OCI-M2 (cell line): ENCODE measurements around the gene SYT3.
"Not testable (repeated sequence)": the region's sequence is repeated elsewhere in the genome, so short reads cannot be mapped to it uniquely, and the experiment has no call there.

ENCODE experiments used
- DNase-seq: peaks from one replicate; lab custom pipeline; 2025; ENCODE audit not compliant: unreplicated experiment; lab: John Stamatoyannopoulos, UW

SYT3 gene

DNA sequence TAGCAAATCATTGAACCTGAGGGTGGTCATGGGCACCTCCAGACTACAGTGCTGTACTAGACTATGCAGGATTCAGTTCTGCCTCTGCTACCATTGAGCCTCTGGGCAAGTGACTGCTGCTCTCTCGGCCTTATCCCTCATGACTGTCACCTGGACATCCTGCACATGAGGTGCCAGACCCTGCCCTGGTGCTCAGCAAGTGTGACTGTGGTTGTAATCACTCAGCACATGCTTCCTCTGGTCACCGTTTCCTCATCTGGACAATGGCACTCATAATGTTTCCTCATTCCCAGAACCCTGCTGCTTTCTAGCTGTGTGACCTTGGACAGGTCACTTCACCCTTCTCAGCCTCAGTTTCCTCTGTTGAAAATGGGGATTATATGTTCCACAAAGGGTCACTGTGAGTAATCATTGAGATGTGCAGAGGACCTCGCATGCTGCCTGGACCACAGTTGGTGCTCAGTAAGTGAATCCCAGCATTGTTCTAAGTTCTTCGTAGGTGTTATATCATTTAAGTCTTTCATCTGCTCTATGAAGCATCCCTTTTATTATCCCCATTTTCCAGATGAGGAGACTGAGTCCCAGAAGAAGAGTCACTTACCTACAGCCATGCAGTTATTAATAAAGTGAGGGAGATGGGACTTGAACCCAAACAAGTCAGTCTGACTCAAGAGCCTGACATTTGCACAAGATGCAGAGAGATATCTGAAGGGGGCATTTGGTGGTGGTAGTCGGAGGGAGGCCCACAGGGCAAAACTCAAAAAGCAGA, 3.2 kb downstream of the SYT3 start:
- DNase-seq: no peak

DNA sequence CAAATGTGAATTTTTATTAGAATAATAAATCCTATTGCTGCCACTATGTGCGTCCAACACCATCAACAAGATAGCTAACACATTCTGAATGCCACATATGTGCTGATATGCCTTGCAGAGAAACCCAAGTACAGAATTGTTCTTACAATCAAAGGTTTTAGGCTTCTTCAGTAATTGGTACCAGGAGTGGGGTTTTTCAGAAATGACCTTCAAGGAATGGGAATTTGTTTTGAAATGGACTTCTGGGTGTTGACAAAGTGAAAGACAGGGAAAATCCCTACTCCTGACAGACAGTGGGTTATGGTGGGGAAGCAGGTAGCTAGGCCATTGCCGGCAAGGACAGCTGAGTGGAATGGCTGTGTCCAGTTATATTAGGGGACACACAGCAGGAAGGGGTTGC, 5.7 kb downstream of the SYT3 start:
- DNase-seq: no peak

DNA sequence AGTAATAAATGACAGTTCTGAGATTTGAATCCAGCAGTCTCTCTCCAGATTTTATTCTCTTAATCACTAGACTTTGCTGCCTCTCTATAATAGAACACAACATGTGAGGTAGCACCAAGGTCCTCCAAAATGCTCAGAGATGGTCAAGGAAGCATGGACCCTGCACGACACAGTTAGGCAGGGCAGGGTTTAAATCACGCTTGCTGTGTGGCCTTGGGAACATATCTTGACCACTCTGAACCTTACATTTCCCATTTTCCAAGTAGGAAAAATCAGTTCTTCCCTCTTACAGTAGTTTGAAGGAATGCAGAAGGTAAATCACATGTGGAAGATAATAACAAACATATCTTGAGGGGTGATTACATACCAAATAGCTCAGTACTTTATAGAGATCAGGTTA, 6.3 kb downstream of the SYT3 start:
- no peak for DNase-seq

DNA sequence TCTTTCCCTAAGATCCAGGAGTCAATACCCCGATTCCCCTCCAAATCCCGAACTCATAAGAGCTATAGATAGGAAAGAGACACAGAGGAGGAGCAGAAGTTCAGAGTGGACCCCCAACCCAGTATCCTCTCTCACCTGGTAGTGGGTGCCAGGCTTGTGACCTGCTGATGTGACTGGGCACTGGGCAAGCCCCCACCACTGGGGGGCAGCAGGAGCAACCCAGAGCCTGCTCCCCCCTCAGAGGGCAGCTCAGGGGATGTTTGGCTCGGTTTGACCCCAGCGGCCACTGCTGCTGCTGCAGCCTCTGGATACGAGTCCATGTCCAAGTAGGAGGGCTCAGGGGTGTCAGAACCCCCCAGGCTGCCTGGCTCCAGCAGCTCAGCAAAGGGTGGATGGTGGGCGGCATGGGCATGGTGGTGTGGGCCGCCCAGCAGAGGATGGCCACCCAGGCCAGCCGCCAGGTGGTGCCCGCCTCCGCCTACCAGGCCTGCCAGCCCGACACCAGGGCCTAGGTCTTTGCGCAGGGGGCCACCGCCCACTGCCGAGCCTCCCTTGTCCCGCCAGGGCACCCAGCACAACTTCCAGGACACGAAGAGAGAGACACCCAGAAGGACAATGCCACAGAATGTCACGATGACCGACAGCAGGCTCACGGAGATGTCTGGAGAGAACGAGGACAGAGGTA, 7.4 kb downstream of the SYT3 start:
- DNase-seq: no peak

GRCh38 chr19:50629801-50630200, 9.9 kb downstream of the SYT3 start:
- no peak for DNase-seq

GRCh38 chr19:50629194-50629593, 10.5 kb downstream of the SYT3 start:
- no peak for DNase-seq

GRCh38 chr19:50628551-50628950, 11.1 kb downstream of the SYT3 start:
- no peak for DNase-seq

DNA sequence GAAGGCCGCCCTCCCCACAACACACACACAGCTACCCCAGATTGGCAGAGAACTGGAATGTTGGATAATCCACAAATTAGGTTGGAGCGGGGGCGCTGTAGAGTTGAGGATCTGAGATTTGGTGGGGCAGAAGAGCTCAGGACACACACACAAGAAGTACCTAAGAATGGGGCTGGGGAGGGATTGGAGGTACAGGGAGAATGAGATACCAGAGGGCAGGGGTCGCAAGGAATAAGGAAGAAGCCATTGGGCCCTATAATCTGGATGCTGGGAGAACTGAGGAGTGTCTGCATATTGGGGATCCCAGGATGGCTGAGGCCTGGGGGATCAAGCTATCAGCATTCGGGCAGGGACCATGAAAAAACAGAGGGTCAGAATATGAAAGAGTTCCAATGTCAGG, 11.5 kb downstream of the SYT3 start:
- DNase-seq: no peak

DNA sequence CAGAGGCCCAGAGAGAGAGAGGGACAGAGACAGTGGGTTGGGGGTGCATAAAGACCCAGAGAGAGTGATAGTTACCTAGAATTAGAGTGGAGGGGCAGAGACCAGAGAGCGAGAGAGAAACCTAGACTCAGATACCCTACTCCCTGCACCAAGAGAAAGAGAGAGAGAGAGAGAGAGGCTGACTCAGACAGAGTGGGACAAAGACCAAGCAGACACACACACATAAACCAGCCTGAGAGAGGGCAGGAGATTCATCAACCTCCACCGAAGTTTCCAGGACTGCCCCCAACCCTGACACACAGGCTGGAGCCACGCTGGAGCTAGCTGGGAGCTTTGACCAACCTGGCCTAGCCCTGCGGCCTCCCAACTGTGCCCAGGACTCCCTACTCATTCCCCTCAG, 12.9 kb downstream of the SYT3 start:
- DNase-seq: no peak

GRCh38 chr19:50626011-50626410, 13.7 kb downstream of the SYT3 start:
- DNase-seq: no peak

DNA sequence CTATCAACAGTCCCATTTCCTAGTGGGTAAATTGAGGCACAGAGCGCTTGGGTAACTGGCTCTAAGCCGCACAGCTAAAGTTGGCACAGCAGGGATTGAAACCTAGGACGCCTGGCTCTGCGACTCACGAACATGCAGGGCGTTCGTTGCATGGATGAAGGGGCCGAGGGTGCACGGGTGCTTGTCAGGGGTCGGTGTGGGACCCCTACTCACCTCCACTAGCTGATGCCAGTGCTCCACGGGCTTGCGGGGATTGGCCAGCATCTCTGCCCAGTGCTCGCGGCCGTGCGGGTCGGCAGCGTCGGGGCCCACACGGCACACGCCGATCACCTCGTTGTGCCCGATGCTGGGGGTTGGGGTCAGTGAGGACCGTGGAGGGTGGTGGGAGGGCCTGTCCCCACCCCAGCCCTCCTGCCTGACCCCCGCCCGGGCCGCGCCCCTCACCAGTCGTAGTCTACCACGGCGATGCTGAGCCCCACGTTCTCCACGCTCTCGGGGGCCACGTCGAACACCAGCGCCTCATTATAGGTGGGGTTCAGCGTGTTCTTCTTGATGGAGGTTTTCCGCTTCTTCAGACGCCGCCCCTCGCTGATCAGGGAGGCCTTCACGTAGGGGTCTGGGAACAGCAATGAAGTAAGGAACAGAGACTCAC, 14.6 kb downstream of the SYT3 start:
- DNase-seq: no peak

DNA sequence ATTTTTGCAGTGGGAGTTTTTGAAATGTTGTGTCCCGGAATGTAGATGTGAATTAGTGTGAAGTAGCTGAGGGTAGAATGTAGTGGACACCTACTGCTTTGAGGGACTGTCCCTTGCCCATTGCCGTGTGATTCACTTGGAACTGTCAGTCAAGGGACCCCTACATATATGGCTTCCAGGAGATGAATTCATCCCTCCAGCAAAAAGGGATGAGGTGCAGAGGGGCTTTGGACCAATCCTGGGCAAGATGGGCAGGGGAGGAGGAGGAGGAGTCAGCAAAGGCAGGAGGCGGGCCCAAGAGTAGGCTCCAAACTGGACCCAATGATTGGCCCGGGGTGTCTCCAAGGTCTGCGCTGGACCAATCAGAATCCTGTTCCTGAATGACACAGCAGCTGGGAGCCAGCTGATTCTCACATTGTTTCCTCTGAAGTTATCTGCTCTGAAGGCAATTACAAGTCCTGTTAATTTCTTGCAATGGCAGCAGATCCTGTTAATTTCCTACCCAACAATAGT, 19.2 kb downstream of the SYT3 start:
- not testable (repeated sequence) for DNase-seq

DNA sequence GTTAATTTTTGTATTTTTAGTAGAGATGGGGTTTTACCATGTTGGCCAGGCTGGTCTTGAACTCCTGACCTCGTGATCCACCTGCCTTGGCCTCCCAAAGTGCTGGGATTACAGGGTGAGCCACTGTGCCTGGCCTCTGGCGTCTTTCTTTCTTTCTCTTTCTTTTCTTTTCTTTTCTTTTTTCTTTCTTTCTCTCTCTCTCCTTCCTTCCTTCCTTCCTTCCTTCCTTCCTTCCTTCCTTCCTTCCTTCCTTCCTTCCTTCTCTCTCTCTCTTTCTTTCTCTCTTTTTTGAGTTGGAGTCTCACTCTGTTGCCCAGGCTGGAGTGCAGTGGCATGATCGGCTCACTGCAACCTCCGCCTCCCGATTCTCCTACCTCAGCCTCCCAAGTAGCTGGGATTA, 20.5 kb downstream of the SYT3 start:
- DNase-seq: not testable (repeated sequence)

DNA sequence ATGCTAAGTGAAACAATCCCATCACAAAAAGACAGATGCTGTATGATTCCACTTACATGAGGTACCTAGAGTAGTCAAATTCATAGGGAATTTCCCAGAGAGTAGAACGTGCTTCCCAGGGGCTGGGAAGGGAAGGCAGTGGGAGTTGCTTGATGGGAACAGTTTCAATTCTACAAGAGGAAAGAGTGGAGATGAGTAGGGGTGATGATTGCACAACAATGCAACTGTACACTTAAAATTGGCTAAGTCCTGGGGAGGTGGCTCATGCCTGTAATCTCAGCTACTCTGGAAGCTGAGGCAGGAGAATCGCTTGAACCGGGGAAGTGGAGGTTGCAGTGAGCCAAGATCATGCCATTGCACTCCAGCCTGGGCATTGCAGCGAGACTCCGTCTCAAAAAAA, 21.3 kb downstream of the SYT3 start:
- DNase-seq: not testable (repeated sequence)

GRCh38 chr19:50612504-50613404, 26.9 kb downstream of the SYT3 start:
- DNase-seq: not testable (repeated sequence)

GRCh38 chr19:50607874-50608785, 31.6 kb downstream of the SYT3 start:
- DNase-seq: no peak

DNA sequence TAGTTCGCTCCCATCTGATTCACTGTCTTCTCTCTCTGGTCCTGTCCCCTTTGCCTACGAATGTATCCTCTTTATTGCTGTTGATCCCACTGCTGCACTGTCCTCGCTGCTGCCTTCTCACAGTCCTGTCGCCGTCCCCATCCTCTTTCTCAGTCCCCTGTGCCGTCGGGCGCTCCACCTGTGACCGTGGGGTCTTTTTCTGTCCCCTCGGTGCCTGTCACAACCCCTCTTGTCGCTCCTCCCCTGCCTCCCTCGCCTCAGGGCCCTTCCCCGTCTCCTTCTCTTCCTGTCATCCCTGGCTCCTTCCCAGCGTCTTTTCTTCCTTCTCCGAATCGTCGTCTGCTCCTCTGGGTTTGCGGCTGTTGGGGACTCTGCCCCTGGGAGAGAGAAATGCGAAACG, 32.3 kb downstream of the SYT3 start:
- no peak for DNase-seq

DNA sequence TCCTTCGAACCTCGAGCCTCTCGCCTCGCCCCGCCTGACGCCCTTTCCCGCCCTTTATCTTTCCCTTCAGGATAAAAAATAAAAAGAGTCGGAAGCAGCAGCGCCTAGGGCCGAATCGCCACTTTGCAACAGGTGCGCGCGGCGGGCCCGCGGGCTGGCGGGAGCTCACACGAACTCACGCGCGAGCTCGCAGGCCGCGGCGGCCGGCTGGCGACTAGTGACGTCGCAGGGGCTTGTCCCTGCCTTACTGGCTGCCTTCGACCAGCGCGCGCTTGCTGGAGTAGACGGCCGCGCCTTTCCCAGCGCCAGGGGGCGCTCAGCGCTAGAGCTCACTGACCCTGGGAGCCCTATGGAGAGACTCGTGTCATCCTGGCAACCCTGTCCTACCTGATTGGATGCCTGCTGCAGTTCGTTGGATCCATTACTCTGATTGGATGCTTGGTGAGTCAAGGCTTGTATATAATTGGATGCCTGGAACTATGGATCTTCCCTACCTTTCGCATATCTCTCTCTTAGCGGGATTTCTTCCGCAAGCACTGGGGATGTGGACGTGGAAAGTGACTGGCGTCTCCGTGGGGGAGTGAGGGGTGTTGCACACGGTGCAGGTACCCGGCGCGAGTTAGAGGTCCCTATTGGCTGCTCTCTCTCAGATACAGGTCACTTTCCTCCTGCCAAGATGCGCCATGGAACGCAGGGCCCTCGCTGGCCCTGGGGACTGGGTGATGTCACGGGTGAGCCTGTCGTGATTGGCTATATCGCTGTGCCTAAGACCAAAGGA, 33.4 kb downstream of the SYT3 start:
- not testable (repeated sequence) for DNase-seq
